Activated T-helper 1 cell treated with anti-CD3 and anti-CD28 coated beads, Interleukin-12 subunit alpha, Interleukin-12 subunit beta, Interleukin-2, Interleukin-4 antibody, amounts not matched to agents 30 ng/mL and 10 ng/mL and 1 ng/mL, durations not matched to agents 14 hours and 24 hours and 36 hours (primary cell): Measurements from ENCODE around the gene CEP85L. TPM values are rescaled to one million over a fixed set of nuclear protein-coding genes. Genes with fewer than 3 reads are reported as not detected.

Source experiments
- DNase-seq: peaks from one replicate; pipeline ENCODE4 v3.0.0; 2021; ENCODE audit warnings: low spot score
- H3K27ac Mint-ChIP-seq: one replicate; pipeline ENCODE4 v1.8.0; 2021; ENCODE audit warnings: mild to moderate bottlenecking, mixed read lengths
- H3K27me3 Mint-ChIP-seq: one replicate; pipeline ENCODE4 v1.8.0; 2022; ENCODE audit warnings: mild to moderate bottlenecking, moderate library complexity, mixed read lengths; ENCODE audit not compliant: insufficient read depth
- H3K36me3 Mint-ChIP-seq: one replicate; pipeline ENCODE4 v1.8.0; 2021; ENCODE audit warnings: low read depth, mixed read lengths
- H3K4me1 Mint-ChIP-seq: one replicate; pipeline ENCODE4 v1.8.0; 2021; ENCODE audit warnings: low read depth, mixed read lengths
- H3K4me3 Mint-ChIP-seq: one replicate; pipeline ENCODE4 v1.8.0; 2021; ENCODE audit warnings: mild to moderate bottlenecking, moderate library complexity, mixed read lengths
- H3K9me3 Mint-ChIP-seq: one replicate; pipeline ENCODE4 v1.8.0; 2021; ENCODE audit warnings: mixed read lengths
- intact Hi-C: fragments of 100-400 bp; cut with micrococcal nuclease; formaldehyde crosslinking; loops from one replicate; pipeline ENCODE4 v1.15.1; 2024
- total RNA-seq: library from RNA; stranded (reverse); gene quantifications from 2 replicates; pipeline ENCODE4 v1.2.3, GENCODE V29; 2022

Gene CEP85L
- total RNA-seq: 50.9 and 51.4 TPM in 2 replicates

GRCh38 chr6:118651282-118652050 is at the start of gene CEP85L:
CEP85L (minus strand) TSS chr6:118651591; CDS start chr6:118651269, 322 bp downstream.
- H3K9me3 Mint-ChIP-seq: no peaks in the 10 kb centered on the region
- intact Hi-C loops: loop anchor here (1.0 to 10.0 kb wide), 15 partner anchors 13 to 1169 kb away; partner anchors contain the start of genes DCBLD1, FAM184A, MAN1A1 and MCM9
- peak; percentile 86 for DNase-seq
- H3K4me1 Mint-ChIP-seq: peaks cover 52% of the 10 kb centered on the region
- peak within 1 kb of the TSS; percentile 92 for H3K27ac Mint-ChIP-seq
- no peaks in the 10 kb centered on the region for H3K27me3 Mint-ChIP-seq
- H3K36me3 Mint-ChIP-seq: peaks cover 20% of the 10 kb centered on the region
- H3K4me3 Mint-ChIP-seq: peak within 1 kb of the TSS; percentile 85

GRCh38 chr6:118700531-118700930 is 49.1 kb upstream of the CEP85L start:
- H3K4me3 Mint-ChIP-seq: no peak overlapping the region
- peak overlapping the region; percentile 10 for H3K27ac Mint-ChIP-seq
- peaks cover 2% of the 10 kb centered on the region for H3K27me3 Mint-ChIP-seq
- H3K4me1 Mint-ChIP-seq: peaks cover 40% of the 10 kb centered on the region
- no peak for DNase-seq
- peaks cover 51% of the 10 kb centered on the region for H3K36me3 Mint-ChIP-seq
- peaks cover 5% of the 10 kb centered on the region for H3K9me3 Mint-ChIP-seq
- intact Hi-C loops: no loop called here

- intact Hi-C loops: no loop called here
- peaks cover 52% of the 10 kb centered on the region for H3K4me1 Mint-ChIP-seq
- no peak overlapping the region for H3K27ac Mint-ChIP-seq
- H3K27me3 Mint-ChIP-seq: no peaks in the 10 kb centered on the region
- no peak for DNase-seq
- no peak overlapping the region for H3K4me3 Mint-ChIP-seq
- H3K36me3 Mint-ChIP-seq: peaks cover 63% of the 10 kb centered on the region
- H3K9me3 Mint-ChIP-seq: peaks cover 16% of the 10 kb centered on the region
These were observed 46.2 kb upstream of the CEP85L start for GRCh38 chr6:118697554-118697953.

- DNase-seq: no peak
- Mint-ChIP-seq H3K9me3 (peaks cover 11% of the 10 kb centered on the region), H3K36me3 (peaks cover 52% of the 10 kb centered on the region), H3K27ac (peak overlapping the region; percentile 18), H3K4me3 (no peak overlapping the region), H3K27me3 (no peaks in the 10 kb centered on the region), H3K4me1 (peaks cover 52% of the 10 kb centered on the region)
- intact Hi-C loops: no loop called here
These were observed 44.9 kb upstream of the CEP85L start for GRCh38 chr6:118696271-118696670.

- no peak overlapping the region for H3K4me3 Mint-ChIP-seq
- no peak for DNase-seq
- peaks cover 11% of the 10 kb centered on the region for H3K9me3 Mint-ChIP-seq
- peaks cover 60% of the 10 kb centered on the region for H3K4me1 Mint-ChIP-seq
- peaks cover 53% of the 10 kb centered on the region for H3K36me3 Mint-ChIP-seq
- no peak overlapping the region for H3K27ac Mint-ChIP-seq
- intact Hi-C loops: loop anchor here (1.0 kb wide), 1 partner anchor 8 kb away; no protein-coding TSS in a partner anchor
- no peaks in the 10 kb centered on the region for H3K27me3 Mint-ChIP-seq
These were observed 42.2 kb upstream of the CEP85L start for GRCh38 chr6:118693562-118693961.

DNA sequence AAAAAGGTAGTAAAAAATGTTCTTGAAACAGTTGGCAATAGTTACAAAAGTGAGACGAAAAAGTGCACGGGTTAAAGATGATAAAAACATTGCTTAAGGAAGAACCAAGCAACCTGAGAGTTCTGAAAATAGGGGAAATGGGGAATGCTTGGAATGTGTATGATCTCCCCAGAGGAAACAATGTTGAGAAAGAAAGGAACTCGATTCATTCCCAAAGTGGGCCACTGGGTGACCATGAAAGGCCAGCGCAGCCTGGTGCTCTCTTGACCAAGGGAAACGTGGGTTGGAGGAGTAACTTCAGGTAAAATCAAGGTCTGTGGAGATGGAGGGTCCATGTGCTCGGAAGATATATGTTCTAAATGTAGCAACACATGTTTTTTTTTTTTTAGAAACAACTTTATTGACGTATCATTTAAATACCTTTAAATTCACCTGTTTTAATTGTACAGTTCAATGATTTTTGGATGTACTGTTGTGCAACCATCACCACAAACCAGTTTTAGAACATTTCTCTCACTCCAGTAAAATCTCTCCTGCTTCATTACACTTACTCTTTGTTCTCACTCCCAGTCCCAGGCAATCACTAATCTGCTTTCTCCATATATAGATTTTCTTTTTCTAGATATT is 34.5 kb upstream of the CEP85L start:
- peak overlapping the region; percentile 69 for H3K27ac Mint-ChIP-seq
- no peak for DNase-seq
- no peaks in the 10 kb centered on the region for H3K9me3 Mint-ChIP-seq
- no peaks in the 10 kb centered on the region for H3K27me3 Mint-ChIP-seq
- H3K4me3 Mint-ChIP-seq: no peak overlapping the region
- H3K4me1 Mint-ChIP-seq: peaks cover 68% of the 10 kb centered on the region
- peaks cover 33% of the 10 kb centered on the region for H3K36me3 Mint-ChIP-seq
- intact Hi-C loops: loop anchor here (1.0 kb wide), 1 partner anchor 157 kb away; no protein-coding TSS in a partner anchor

GRCh38 chr6:118683881-118684872 is 32.8 kb upstream of the CEP85L start:
- H3K4me3 Mint-ChIP-seq: no peak overlapping the region
- H3K27me3 Mint-ChIP-seq: no peaks in the 10 kb centered on the region
- H3K27ac Mint-ChIP-seq: peak overlapping the region; percentile 59
- H3K9me3 Mint-ChIP-seq: no peaks in the 10 kb centered on the region
- DNase-seq: no peak
- peaks cover 21% of the 10 kb centered on the region for H3K36me3 Mint-ChIP-seq
- H3K4me1 Mint-ChIP-seq: peaks cover 70% of the 10 kb centered on the region
- intact Hi-C loops: no loop called here

DNA sequence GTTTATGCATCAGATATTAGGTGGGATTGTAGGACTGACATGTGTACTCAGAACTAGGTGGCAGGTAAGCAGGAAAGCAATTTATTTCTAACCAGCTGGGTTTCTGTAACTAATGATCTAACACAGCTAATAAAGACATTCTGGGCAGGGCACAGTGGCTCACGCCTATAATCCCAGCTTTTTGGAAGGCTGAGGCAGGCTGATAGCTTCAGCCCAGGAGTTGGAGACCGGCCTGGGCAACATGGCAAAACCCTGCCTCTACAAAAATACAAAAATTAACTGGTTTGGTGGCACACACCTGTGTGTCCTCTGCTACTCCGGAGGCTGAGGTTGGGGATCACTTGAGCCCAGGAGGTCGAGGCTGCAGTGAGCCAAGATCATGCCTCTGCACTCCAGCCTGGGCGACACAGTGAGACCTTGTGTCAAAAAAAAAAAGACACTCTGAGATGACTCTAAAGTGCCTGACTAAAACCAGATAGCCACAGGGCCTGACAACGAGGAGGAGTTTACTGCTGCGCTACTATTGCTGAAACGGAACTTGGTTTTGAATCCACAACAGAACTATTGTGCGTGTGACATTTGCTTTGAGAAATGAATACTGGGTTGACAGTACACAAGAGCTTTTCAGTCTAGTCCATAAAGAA is 29.2 kb upstream of the CEP85L start:
- Mint-ChIP-seq H3K4me1 (peaks cover 69% of the 10 kb centered on the region), H3K27me3 (no peaks in the 10 kb centered on the region), H3K4me3 (peak overlapping the region; percentile 9), H3K27ac (peak overlapping the region; percentile 57), H3K9me3 (peaks cover 4% of the 10 kb centered on the region), H3K36me3 (peaks cover 28% of the 10 kb centered on the region)
- intact Hi-C loops: loop anchor here (1.0 to 2.0 kb wide), 4 partner anchors 16 to 164 kb away; partner anchors contain the start of gene CEP85L
- peak; percentile 20 for DNase-seq

DNA sequence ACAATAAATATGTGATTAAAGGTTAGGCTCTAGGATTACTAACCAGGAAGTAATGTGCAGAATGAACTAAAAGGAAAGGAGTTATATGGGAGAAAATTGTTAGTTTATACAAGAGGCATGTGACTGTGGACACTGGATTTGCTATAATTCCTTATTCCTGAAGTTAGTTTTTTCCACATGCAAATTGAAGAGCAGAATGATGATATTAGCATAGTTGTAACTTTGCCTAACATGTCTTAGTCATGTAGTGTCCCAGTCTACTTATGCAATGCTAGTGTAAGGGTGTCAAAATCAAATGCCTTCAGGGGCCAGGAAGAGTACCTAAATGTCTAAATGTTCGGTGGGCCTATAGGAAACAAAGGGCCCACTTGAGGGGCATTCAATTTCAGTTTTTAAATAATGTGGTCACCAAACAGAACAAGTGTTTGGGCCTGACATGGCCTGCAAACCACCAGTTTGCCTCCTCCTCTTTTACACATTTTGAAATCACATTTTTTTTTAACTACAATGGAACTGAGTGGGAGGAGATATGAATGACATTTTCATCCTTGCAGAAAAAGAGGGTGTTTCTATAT is 28.0 kb upstream of the CEP85L start:
- Mint-ChIP-seq H3K36me3 (peaks cover 29% of the 10 kb centered on the region), H3K4me1 (peaks cover 66% of the 10 kb centered on the region), H3K9me3 (peaks cover 4% of the 10 kb centered on the region), H3K27me3 (no peaks in the 10 kb centered on the region), H3K27ac (peak overlapping the region; percentile 19), H3K4me3 (no peak overlapping the region)
- DNase-seq: no peak
- intact Hi-C loops: no loop called here

DNA sequence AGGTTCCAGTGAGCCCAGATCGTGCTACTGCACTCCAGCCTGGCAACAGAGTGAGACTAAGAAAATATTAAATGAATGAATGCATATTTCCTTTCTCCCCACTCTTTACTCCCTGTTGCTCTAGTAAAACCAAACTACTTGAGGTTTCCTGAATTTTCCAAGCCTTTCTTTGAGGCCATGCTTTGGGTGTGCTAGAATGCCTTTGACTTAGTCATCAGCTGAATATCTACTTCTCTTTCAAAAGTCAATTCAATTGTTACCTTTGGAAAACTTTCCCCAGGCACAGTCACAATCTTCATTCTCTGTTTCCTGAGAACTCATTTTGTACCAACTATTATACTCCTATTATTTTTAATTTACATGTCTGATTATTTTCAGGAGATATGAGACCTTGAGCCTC is 27.5 kb upstream of the CEP85L start:
- DNase-seq: no peak
- no peak overlapping the region for H3K27ac Mint-ChIP-seq
- intact Hi-C loops: no loop called here
- H3K4me3 Mint-ChIP-seq: no peak overlapping the region
- H3K27me3 Mint-ChIP-seq: no peaks in the 10 kb centered on the region
- peaks cover 4% of the 10 kb centered on the region for H3K9me3 Mint-ChIP-seq
- H3K36me3 Mint-ChIP-seq: peaks cover 29% of the 10 kb centered on the region
- H3K4me1 Mint-ChIP-seq: peaks cover 61% of the 10 kb centered on the region

DNA sequence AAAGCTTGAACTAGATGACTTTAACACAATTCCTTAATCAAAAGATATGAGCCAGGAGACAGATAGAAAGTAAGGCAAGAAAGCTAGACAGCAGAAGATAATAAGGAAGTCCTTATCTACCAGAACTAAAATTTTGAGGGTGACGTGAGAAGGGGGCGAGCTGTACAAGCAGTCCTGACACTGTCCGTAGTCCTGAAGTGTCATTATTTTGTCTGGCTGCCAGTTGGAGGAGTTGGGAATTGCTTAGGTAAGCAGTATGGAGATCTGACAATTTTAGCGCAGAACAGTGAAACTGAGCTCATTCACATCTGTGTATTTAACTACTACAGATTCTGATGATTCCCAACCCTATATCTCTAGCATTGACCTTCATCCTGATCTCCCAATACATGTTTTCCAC is 25.8 kb upstream of the CEP85L start:
- intact Hi-C loops: no loop called here
- Mint-ChIP-seq H3K9me3 (peaks cover 4% of the 10 kb centered on the region), H3K4me1 (peaks cover 61% of the 10 kb centered on the region), H3K27me3 (no peaks in the 10 kb centered on the region), H3K27ac (no peak overlapping the region), H3K4me3 (no peak overlapping the region), H3K36me3 (peaks cover 36% of the 10 kb centered on the region)
- DNase-seq: no peak

GRCh38 chr6:118675225-118675624 is 23.8 kb upstream of the CEP85L start:
- intact Hi-C loops: no loop called here

More at GRCh38 chr6:118675225-118675624, 23.8 kb upstream of the CEP85L start:
- Mint-ChIP-seq H3K27me3 (no peaks in the 10 kb centered on the region), H3K36me3 (peaks cover 37% of the 10 kb centered on the region), H3K9me3 (peaks cover 4% of the 10 kb centered on the region), H3K4me1 (peaks cover 53% of the 10 kb centered on the region), H3K4me3 (no peak overlapping the region), H3K27ac (no peak overlapping the region)
- DNase-seq: no peak
